Testis (tissue), 3 donors: Measurements from ENCODE around the gene TVP23A. TPM values are rescaled to one million over a fixed set of nuclear protein-coding genes. Genes with fewer than 3 reads are reported as not detected.

Experiments used
- DNase-seq: peaks from one replicate; pipeline ENCODE4 v3.0.0-alpha.2; 2019
- H3K27ac ChIP-seq, 2 donors: fragments of 200-600 bp; sonication (generic); one replicate each; pipeline ENCODE4 v1.5.1; 2019
- H3K27me3 ChIP-seq: fragments of 200-600 bp; sonication (generic); one replicate; pipeline ENCODE4 v1.5.1; 2019
- H3K36me3 ChIP-seq: fragments of 200-600 bp; sonication (generic); one replicate; pipeline ENCODE4 v1.5.1; 2017; ENCODE audit warnings: low read depth; ENCODE audit errors: missing control alignments
- H3K4me1 ChIP-seq: fragments of 200-600 bp; sonication (generic); one replicate; pipeline ENCODE4 v1.5.1; 2019
- H3K4me3 ChIP-seq, 2 donors: fragments of 200-600 bp; sonication (generic); one replicate each; pipeline ENCODE4 v1.5.1; 2017 to 2019
- H3K9me3 ChIP-seq: fragments of 200-600 bp; sonication (generic); one replicate; pipeline ENCODE4 v1.5.1; 2017
- CTCF ChIP-seq, 3 experiments: fragments of 450-650 bp in 2 of 3; fragments of 200-600 bp in 1 of 3; sonication (generic) in 1 of 3; IDR thresholded peaks; one replicate each; pipeline ENCODE4 v1.5.1; 2016 to 2019; ENCODE audit warnings: antibody characterized with exemption in 3 of 3, mild to moderate bottlenecking in 2 of 3, moderate library complexity in 1 of 3
- POLR2A ChIP-seq: fragments of 450-650 bp; IDR thresholded peaks from one replicate; pipeline ENCODE4 v1.6.1; 2017; ENCODE audit warnings: antibody characterized with exemption, mild to moderate bottlenecking, moderate library complexity
- WGBS, 2 donors: methylation state at CpG; one replicate each; pipeline ENCODE4 v1.1.5; 2018; 5-methylcytosine and 5-hydroxymethylcytosine counted together
- intact Hi-C: fragments of 100-400 bp; cut with DNase I; formaldehyde crosslinking; loops from one replicate; pipeline ENCODE4 v1.15.1; 2023; ENCODE audit warnings: low total_unique reads
- polyA plus RNA-seq: library from polyadenylated mRNA; stranded (reverse); fragments of 350-450 nt; fragmentation: Illumina TruSeq; extraction: RNeasy Lipid Tissue Mini Kit (QIAGEN cat#74804); gene quantifications from one replicate; pipeline ENCODE4 v1.2.3, GENCODE V29; 2014; ENCODE audit warnings: low read depth, low replicate concordance; ENCODE audit not compliant: insufficient read depth
- total RNA-seq, 2 donors: library from RNA; depleted of rRNA; stranded (reverse); fragments of >200 nt; gene quantifications; one replicate each; pipeline ENCODE4 v1.2.3, GENCODE V29; 2016

The TVP23A gene
- total and polyA plus RNA-seq, 3 donors from 2014 or later, result 1.7 to 4.2 (median 3.5) TPM

- TF ChIP-seq CTCF (IDR thresholded peaks at IDR 0.05), result no peak
- TF ChIP-seq POLR2A, result no peak
- Histone ChIP-seq H3K27ac (no peak overlapping the region), H3K4me1 (peaks cover 6% of the 10 kb centered on the region), H3K9me3 (no peaks in the 10 kb centered on the region), H3K36me3 (no peaks in the 10 kb centered on the region), H3K4me3 (no peak overlapping the region), H3K27me3 (no peaks in the 10 kb centered on the region)
- 63 to 80% methylated on average over 1 of the region's 1 CpG for WGBS, 2 donors
- intact Hi-C loops, result no loop called here
- no peak for DNase-seq
Observed at GRCh38 chr16:10820546-10820945, 2.0 kb upstream of the TVP23A start.

- no peak for DNase-seq
- TF ChIP-seq POLR2A (no peak), CTCF (IDR thresholded peaks at IDR 0.05) (no peak)
- 95 to 100% methylated on average over 1 of the region's 1 CpG for WGBS, 2 donors
- H3K9me3 ChIP-seq, result no peaks in the 10 kb centered on the region
- no peaks in the 10 kb centered on the region for H3K27me3 ChIP-seq
- H3K4me3 ChIP-seq, result no peak overlapping the region
- no peaks in the 10 kb centered on the region for H3K4me1 ChIP-seq
- intact Hi-C loops, result no loop called here
- H3K36me3 ChIP-seq, result no peaks in the 10 kb centered on the region
- no peak overlapping the region for H3K27ac ChIP-seq
Observed at GRCh38 chr16:10817514-10817913, 1.1 kb downstream of the TVP23A start.

- DNase-seq, result no peak
- Histone ChIP-seq H3K9me3 (no peaks in the 10 kb centered on the region), H3K27ac (no peak overlapping the region), H3K36me3 (no peaks in the 10 kb centered on the region), H3K4me3 (no peak overlapping the region), H3K4me1 (no peaks in the 10 kb centered on the region), H3K27me3 (no peaks in the 10 kb centered on the region)
- WGBS, 2 donors, result 83 to 88% methylated on average over 4 of the region's 4 CpGs
- TF ChIP-seq CTCF (IDR thresholded peaks at IDR 0.05), result no peak
- intact Hi-C loops, result no loop called here
Observed at GRCh38 chr16:10813099-10813455, 5.5 kb downstream of the TVP23A start.

GRCh38 chr16:10812312-10813098 lies 6.1 kb downstream of the TVP23A start:
- no peaks in the 10 kb centered on the region for H3K36me3 ChIP-seq
- H3K4me3 ChIP-seq, result no peak overlapping the region
- intact Hi-C loops, result no loop called here
- WGBS, 2 donors, result 70 to 76% methylated on average over 6 of the region's 6 CpGs
- no peak overlapping the region for H3K27ac ChIP-seq
- H3K27me3 ChIP-seq, result no peaks in the 10 kb centered on the region
- no peaks in the 10 kb centered on the region for H3K9me3 ChIP-seq
- no peak for DNase-seq
- H3K4me1 ChIP-seq, result no peaks in the 10 kb centered on the region
- TF ChIP-seq CTCF (IDR thresholded peaks at IDR 0.05), result no peak
- no peak for TF ChIP-seq POLR2A

GRCh38 chr16:10809706-10810105 lies 8.9 kb downstream of the TVP23A start:
- Histone ChIP-seq H3K27me3 (no peaks in the 10 kb centered on the region), H3K4me1 (no peaks in the 10 kb centered on the region), H3K27ac (no peak overlapping the region), H3K36me3 (no peaks in the 10 kb centered on the region), H3K9me3 (no peaks in the 10 kb centered on the region), H3K4me3 (no peak overlapping the region)
- 95 to 96% methylated on average over 3 of the region's 3 CpGs for WGBS, 2 donors
- DNase-seq, result no peak
- intact Hi-C loops, result no loop called here
- TF ChIP-seq POLR2A, result no peak
- no peak for TF ChIP-seq CTCF (IDR thresholded peaks at IDR 0.05)
